SK-N-SH (cell line): Measurements from ENCODE around the gene VIPR2.

Experiments used
- CTCF ChIP-seq: fragments of 200-600 bp; sonication (generic); IDR thresholded peaks from 2 replicates; pipeline ENCODE4 v1.6.1; 2017; ENCODE audit warnings: antibody characterized with exemption, mild to moderate bottlenecking, moderate library complexity
- TF ChIP-seq, protein P1 (sequence below): IDR thresholded peaks from 2 replicates; pipeline ENCODE4; 2012

DNA sequence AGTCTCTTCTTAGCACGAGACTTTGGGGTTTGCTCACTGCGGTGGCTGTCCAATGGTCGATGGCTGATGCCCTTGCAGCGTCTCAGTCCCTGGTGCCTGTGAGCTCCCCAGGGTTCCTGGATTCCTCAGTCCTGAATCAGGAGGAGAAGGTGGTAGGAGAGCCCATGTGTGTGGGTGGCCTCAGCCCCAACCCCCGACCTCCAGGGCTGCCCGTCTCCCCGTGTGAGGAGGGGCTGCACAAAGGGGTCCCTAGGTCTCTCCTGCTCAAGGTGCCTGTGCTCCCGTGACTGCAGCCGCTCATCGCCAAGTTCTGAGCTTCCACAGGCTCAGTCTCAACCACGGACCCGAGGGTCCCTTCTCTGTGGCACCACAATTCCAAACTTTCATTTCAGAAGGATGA lies 142.9 kb downstream of the VIPR2 start:
- TF ChIP-seq, protein P1, sequence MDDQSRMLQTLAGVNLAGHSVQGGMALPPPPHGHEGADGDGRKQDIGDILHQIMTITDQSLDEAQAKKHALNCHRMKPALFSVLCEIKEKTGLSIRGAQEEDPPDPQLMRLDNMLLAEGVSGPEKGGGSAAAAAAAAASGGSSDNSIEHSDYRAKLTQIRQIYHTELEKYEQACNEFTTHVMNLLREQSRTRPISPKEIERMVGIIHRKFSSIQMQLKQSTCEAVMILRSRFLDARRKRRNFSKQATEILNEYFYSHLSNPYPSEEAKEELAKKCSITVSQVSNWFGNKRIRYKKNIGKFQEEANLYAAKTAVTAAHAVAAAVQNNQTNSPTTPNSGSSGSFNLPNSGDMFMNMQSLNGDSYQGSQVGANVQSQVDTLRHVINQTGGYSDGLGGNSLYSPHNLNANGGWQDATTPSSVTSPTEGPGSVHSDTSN, result no peak
- TF ChIP-seq CTCF, result no peak
